IMR-90 (cell line): ENCODE measurements around the gene TYSND1. TPM values are rescaled to one million over a fixed set of nuclear protein-coding genes. Genes with fewer than 3 reads are reported as not detected.

Experiments used
- ATAC-seq: fragments of 200-7000 bp; cut with Tn5 transposase; 2 replicates; pipeline ENCODE4 v1.9.1; 2020; ENCODE audit warnings: low read depth, mild to moderate bottlenecking, moderate library complexity
- BruUV-seq: library from RNA; stranded (reverse); fragments of 400-500 nt; replicated peaks from 2 replicates; lab custom pipeline; 2021; lab: Mats Ljungman, UMichigan
- CTCF ChIA-PET: fragments of 300-600 bp; formaldehyde crosslinking; extraction: SDS; loops from one replicate; lab custom pipeline; 2021; ENCODE audit warnings: antibody characterized with exemption; lab: Yijun Ruan, JAX
- POLR2A ChIA-PET: fragments of 300-600 bp; sonication (Branson Sonifier 250); formaldehyde crosslinking; loops from one replicate; lab custom pipeline; 2022; ENCODE audit warnings: antibody characterized with exemption; ENCODE audit not compliant: unreplicated experiment; lab: Charles Lee
- DNase-seq: peaks from one replicate; pipeline ENCODE4 v3.0.0; 2013
- H2AFZ ChIP-seq: replicated peaks from 2 replicates; pipeline ENCODE3; 2013; ENCODE audit warnings: low read length, mild to moderate bottlenecking; ENCODE audit not compliant: poor library complexity
- H2AK5ac ChIP-seq: 2 replicates; pipeline ENCODE4 v1.6.1; 2013; ENCODE audit warnings: low read depth, low read length, inconsistent platforms
- H2AK9ac ChIP-seq: replicated peaks from 2 replicates; pipeline ENCODE3; 2013; ENCODE audit warnings: mild to moderate bottlenecking, low read depth, low read length, moderate library complexity; ENCODE audit not compliant: poor library complexity
- H2BK120ac ChIP-seq: 2 replicates; pipeline ENCODE4 v1.6.1; 2013; ENCODE audit warnings: low read depth, low read length, inconsistent platforms
- H2BK15ac ChIP-seq: 3 replicates; pipeline ENCODE4 v1.6.1; 2013; ENCODE audit warnings: low read depth, low read length, inconsistent platforms
- H2BK20ac ChIP-seq: 2 replicates; pipeline ENCODE4 v1.6.1; 2013; ENCODE audit warnings: low read depth, mild to moderate bottlenecking, inconsistent platforms, low read length, moderate library complexity
- H2BK5ac ChIP-seq: 2 replicates; pipeline ENCODE4 v1.6.1; 2013; ENCODE audit warnings: mild to moderate bottlenecking, low read depth, low read length, inconsistent platforms; ENCODE audit not compliant: poor library complexity, severe bottlenecking
- H3K14ac ChIP-seq: replicated peaks from 2 replicates; pipeline ENCODE4 v1.6.1; 2013; ENCODE audit warnings: low read depth, low read length, inconsistent platforms
- H3K18ac ChIP-seq: 2 replicates; pipeline ENCODE4 v1.6.1; 2013; ENCODE audit warnings: low read depth, low read length, control low read depth
- H3K23ac ChIP-seq: 2 replicates; pipeline ENCODE4 v1.6.1; 2013; ENCODE audit warnings: low read depth, low read length, inconsistent platforms
- H3K27ac ChIP-seq: 2 replicates; pipeline ENCODE4 v1.5.1; 2013; ENCODE audit warnings: mild to moderate bottlenecking, control low read depth, low read length; ENCODE audit not compliant: insufficient read depth
- H3K27me3 ChIP-seq: 2 replicates; pipeline ENCODE4 v1.6.1; 2013; ENCODE audit warnings: low read length; ENCODE audit not compliant: control insufficient read depth, insufficient read depth
- H3K36me3 ChIP-seq: 2 replicates; pipeline ENCODE4 v1.6.1; 2013; ENCODE audit warnings: low read length, mixed read lengths; ENCODE audit not compliant: control insufficient read depth, insufficient read depth
- H3K4ac ChIP-seq: 2 replicates; pipeline ENCODE4 v1.6.1; 2013; ENCODE audit warnings: low read depth, low read length, inconsistent platforms
- H3K4me1 ChIP-seq: 2 replicates; pipeline ENCODE4 v1.6.1; 2013; ENCODE audit warnings: low read length, mixed read lengths; ENCODE audit not compliant: control insufficient read depth, insufficient read depth
- H3K4me2 ChIP-seq: 2 replicates; pipeline ENCODE4 v1.6.1; 2013; ENCODE audit warnings: low read depth, mild to moderate bottlenecking, control low read depth, low read length, moderate library complexity
- H3K4me3 ChIP-seq: 2 replicates; pipeline ENCODE4 v1.5.1; 2013; ENCODE audit warnings: low read depth, mild to moderate bottlenecking, control low read depth, low read length, moderate library complexity; ENCODE audit not compliant: insufficient read depth
- H3K56ac ChIP-seq: 2 replicates; pipeline ENCODE4 v1.6.1; 2013; ENCODE audit warnings: low read length, inconsistent platforms; ENCODE audit not compliant: insufficient read depth; ENCODE audit errors: extremely low read depth
- H3K79me1 ChIP-seq, 2 experiments: 2 replicates each; pipeline ENCODE4 v1.6.1; 2013; ENCODE audit warnings: low read length in 2 of 2, inconsistent platforms in 1 of 2, low read depth in 1 of 2
- H3K9ac ChIP-seq: 2 replicates; pipeline ENCODE4 v1.6.1; 2013; ENCODE audit warnings: low read depth, low read length, control low read depth
- H3K9me1 ChIP-seq: 2 replicates; pipeline ENCODE4 v1.6.1; 2013; ENCODE audit warnings: low read length, inconsistent platforms; ENCODE audit not compliant: insufficient read depth
- H3K9me3 ChIP-seq: 2 replicates; pipeline ENCODE4 v1.6.1; 2013; ENCODE audit warnings: low read length; ENCODE audit not compliant: control insufficient read depth, insufficient read depth
- H4K20me1 ChIP-seq: 2 replicates; pipeline ENCODE4 v1.6.1; 2013; ENCODE audit warnings: low read length, inconsistent platforms; ENCODE audit not compliant: insufficient read depth
- H4K5ac ChIP-seq: 2 replicates; pipeline ENCODE4 v1.6.1; 2013; ENCODE audit warnings: mild to moderate bottlenecking, low read depth, low read length, control low read depth
- H4K8ac ChIP-seq, 2 experiments: 2 replicates each; pipeline ENCODE4 v1.6.1; 2013; ENCODE audit warnings: low read depth in 2 of 2, low read length in 2 of 2, control low read depth in 1 of 2, inconsistent platforms in 1 of 2
- H4K91ac ChIP-seq: 2 replicates; pipeline ENCODE4 v1.6.1; 2013; ENCODE audit warnings: low read depth, low read length, inconsistent platforms; ENCODE audit not compliant: insufficient read depth
- BHLHE40 ChIP-seq: fragments of 150-350 bp; IDR thresholded peaks from 2 replicates; pipeline ENCODE4 v1.6.1; 2016; ENCODE audit warnings: mild to moderate bottlenecking, low read depth, low read length
- CHD1 ChIP-seq: IDR thresholded peaks from 2 replicates; pipeline ENCODE4 v1.6.1; 2012; ENCODE audit warnings: low read depth, low read length, improper control_type of control experiment
- FOS ChIP-seq: fragments of 150-350 bp; IDR thresholded peaks from 2 replicates; pipeline ENCODE4 v1.6.1; 2016; ENCODE audit warnings: low read depth, low read length
- MAFK ChIP-seq: IDR thresholded peaks from 2 replicates; pipeline ENCODE4 v1.6.1; 2012; ENCODE audit warnings: low read depth, low read length, improper control_type of control experiment
- MXI1 ChIP-seq: IDR thresholded peaks from 2 replicates; pipeline ENCODE4 v1.6.1; 2012; ENCODE audit warnings: low read depth, mild to moderate bottlenecking, low read length, moderate library complexity, borderline replicate concordance
- NFE2L2 ChIP-seq: fragments of 150-350 bp; IDR thresholded peaks from 2 replicates; pipeline ENCODE4 v1.6.1; 2016; ENCODE audit warnings: low read depth, mild to moderate bottlenecking, low read length
- RFX5 ChIP-seq: IDR thresholded peaks from 2 replicates; pipeline ENCODE4 v1.8.0; 2012; ENCODE audit warnings: low read depth, mild to moderate bottlenecking, low read length, moderate library complexity
- SMC3 ChIP-seq: fragments of 150-350 bp; IDR thresholded peaks from 2 replicates; pipeline ENCODE4 v1.6.1; 2016; ENCODE audit warnings: low read depth, mild to moderate bottlenecking, antibody characterized with exemption, low read length, moderate library complexity
- WGBS, 2 experiments: methylation state at CpG; one replicate each; pipeline versions ENCODE4 v1.1.5 to v1.1.7; 2013; ENCODE audit warnings: missing lambda C conversion rate in 2 of 2; ENCODE audit not compliant: insufficient read length in 1 of 2; ENCODE audit errors: extremely low coverage in 2 of 2; 5-methylcytosine and 5-hydroxymethylcytosine counted together
- dilution Hi-C: fragments of 300-500 bp; cut with HindIII; formaldehyde crosslinking; loops from one replicate; pipeline ENCODE4 v1.14.3; 2018; ENCODE audit warnings: low sequenced_read_pairs; ENCODE audit not compliant: unreplicated experiment
- in situ Hi-C: fragments of 300-500 bp; cut with MboI; formaldehyde crosslinking; loops from 3 replicates; pipeline ENCODE4 v1.14.3; 2019; ENCODE audit warnings: low sequenced_read_pairs, inconsistent platforms, mixed read lengths
- intact Hi-C: fragments of 100-400 bp; cut with micrococcal nuclease; formaldehyde crosslinking; loops from 2 replicates; pipeline ENCODE4 v1.10.0; 2022
- polyA plus RNA-seq, 3 experiments: library from polyadenylated mRNA; depleted of rRNA; stranded (reverse); fragments of >200 nt; gene quantifications; 2 replicates each; pipeline ENCODE4 v1.2.3, GENCODE V29; 2012; ENCODE audit warnings: low replicate concordance in 1 of 3
- total RNA-seq: library from RNA; depleted of rRNA; stranded (reverse); fragments of >200 nt; gene quantifications from 2 replicates; pipeline ENCODE4 v1.2.3, GENCODE V29; 2012
- TF ChIP-seq, protein P1 (sequence below): conservative IDR thresholded peaks from 2 replicates; pipeline ENCODE4 v1.5.1; 2012; ENCODE audit warnings: mild to moderate bottlenecking, low read depth, low read length, improper control_type of control experiment

The TYSND1 gene
- total and polyA plus RNA-seq, 2 of the 4 experiments (the other 2 are of a cell fraction) = 2.9 to 4.1 TPM

DNA sequence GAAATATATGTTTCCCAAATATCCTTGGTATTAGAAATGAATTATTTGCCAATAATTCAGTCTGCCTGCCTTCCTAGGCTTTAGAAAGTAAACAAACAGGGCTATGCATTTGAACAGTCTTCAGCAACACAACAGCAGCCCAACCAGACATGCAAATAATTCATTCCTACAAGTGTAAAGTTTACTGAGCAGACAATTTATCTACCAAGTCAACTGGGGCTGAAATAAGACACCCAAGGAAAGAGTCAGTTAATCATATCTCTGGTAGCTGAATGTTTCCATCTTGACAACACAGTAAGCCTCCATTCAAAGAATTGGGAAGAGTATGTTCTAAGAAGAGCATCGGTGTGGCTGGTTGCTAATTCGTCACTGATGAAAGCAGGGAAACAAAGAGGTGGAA lies 52.2 kb downstream of the TYSND1 start:
- Histone ChIP-seq H2AFZ (no peak overlapping the region), H2BK20ac (no peak overlapping the region), H3K4me2 (no peak overlapping the region), H3K18ac (no peak overlapping the region), H2BK15ac (no peak overlapping the region), H3K4ac (no peak overlapping the region), H2AK5ac (no peak overlapping the region), H3K14ac (0 out of 2 replicates have a peak overlapping the region, but pooled peaks have one; percentile 22), H3K27me3 (no peaks in the 10 kb centered on the region), H3K56ac (no peak overlapping the region), H3K4me1 (no peaks in the 10 kb centered on the region), H3K9ac (no peak overlapping the region), H3K27ac (no peak overlapping the region), H3K23ac (no peak overlapping the region), H3K9me1 (0 out of 2 replicates have a peak, but pooled peaks cover 5% of the 10 kb centered on the region), H3K79me1 (no peaks in the 10 kb centered on the region), H2AK9ac (no peak overlapping the region), H4K91ac (no peak overlapping the region), H2BK5ac (no peak overlapping the region), H2BK120ac (no peak overlapping the region), H4K20me1 (no peaks in the 10 kb centered on the region), H3K4me3 (no peak overlapping the region), H3K36me3 (peaks cover 34% of the 10 kb centered on the region), H4K5ac (no peak overlapping the region), H4K8ac (no peak overlapping the region), H3K9me3 (no peaks in the 10 kb centered on the region)
- BruUV-seq = no TSS peak
- WGBS, 2 experiments = no CpG with 5 or more reads among the region's 2 CpGs
- TF ChIP-seq CHD1 = no peak
- no peak for TF ChIP-seq SMC3
- no peak for TF ChIP-seq MXI1
- no peak for TF ChIP-seq MAFK
- TF ChIP-seq, protein P1, sequence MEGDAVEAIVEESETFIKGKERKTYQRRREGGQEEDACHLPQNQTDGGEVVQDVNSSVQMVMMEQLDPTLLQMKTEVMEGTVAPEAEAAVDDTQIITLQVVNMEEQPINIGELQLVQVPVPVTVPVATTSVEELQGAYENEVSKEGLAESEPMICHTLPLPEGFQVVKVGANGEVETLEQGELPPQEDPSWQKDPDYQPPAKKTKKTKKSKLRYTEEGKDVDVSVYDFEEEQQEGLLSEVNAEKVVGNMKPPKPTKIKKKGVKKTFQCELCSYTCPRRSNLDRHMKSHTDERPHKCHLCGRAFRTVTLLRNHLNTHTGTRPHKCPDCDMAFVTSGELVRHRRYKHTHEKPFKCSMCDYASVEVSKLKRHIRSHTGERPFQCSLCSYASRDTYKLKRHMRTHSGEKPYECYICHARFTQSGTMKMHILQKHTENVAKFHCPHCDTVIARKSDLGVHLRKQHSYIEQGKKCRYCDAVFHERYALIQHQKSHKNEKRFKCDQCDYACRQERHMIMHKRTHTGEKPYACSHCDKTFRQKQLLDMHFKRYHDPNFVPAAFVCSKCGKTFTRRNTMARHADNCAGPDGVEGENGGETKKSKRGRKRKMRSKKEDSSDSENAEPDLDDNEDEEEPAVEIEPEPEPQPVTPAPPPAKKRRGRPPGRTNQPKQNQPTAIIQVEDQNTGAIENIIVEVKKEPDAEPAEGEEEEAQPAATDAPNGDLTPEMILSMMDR = no peak
- TF ChIP-seq NFE2L2 = no peak
- TF ChIP-seq BHLHE40 = no peak
- no peak for TF ChIP-seq FOS
- TF ChIP-seq RFX5 = no peak
- DNase-seq = no peak
- intact Hi-C loops = no loop called here
- no peak for ATAC-seq
- ChIA-PET POLR2A (no interaction called here), CTCF (no interaction called here)
- in situ Hi-C loops = no loop called here
- dilution Hi-C loops = no loop called here
